A549 (cell line): ENCODE data around the gene RAPGEF6. TPM values are rescaled to one million over a fixed set of nuclear protein-coding genes. Genes with fewer than 3 reads are reported as not detected.

Source experiments
- ATAC-seq, 2 experiments: fragments of 200-7000 bp in 1 of 2; fragments of >200 bp in 1 of 2; cut with Nextera tagmentation in 1 of 2; cut with Tn5 transposase in 1 of 2; 3 replicates each; pipeline versions ENCODE4 v1.8.0 to v1.9.1; 2018 to 2020; ENCODE audit warnings: mild to moderate bottlenecking in 1 of 2, moderate library complexity in 1 of 2
- CTCF ChIA-PET: fragments of 300-600 bp; sonication (Branson Sonifier 250); formaldehyde crosslinking; extraction: SDS; loops from one replicate; lab custom pipeline; 2021; ENCODE audit warnings: antibody characterized with exemption, inconsistent platforms; lab: Yijun Ruan, JAX
- POLR2A ChIA-PET: fragments of 350-600 bp; formaldehyde crosslinking; extraction: SDS; loops from one replicate; lab custom pipeline; 2021; ENCODE audit warnings: antibody characterized with exemption, inconsistent platforms; lab: Yijun Ruan, JAX
- DNase-seq, 2 experiments: peaks; one replicate each; pipeline versions ENCODE4 v3.0.0 to v3.0.0-alpha.2; 2011 to 2016; ENCODE audit warnings: low read depth in 1 of 2, low spot score in 1 of 2
- FAIRE-seq: peaks from 2 replicates; lab custom pipeline; 2011; peaks lifted over from hg19 to GRCh38; lab: Jason Lieb, UNC
- H3K27ac ChIP-seq, 2 experiments: fragments of >200 bp; sonication (Bioruptor Twin); formaldehyde crosslinking; 3 replicates each; pipeline ENCODE4 v1.5.1; 2016 to 2017
- H3K4me1 ChIP-seq: fragments of >200 bp; sonication (Bioruptor Twin); formaldehyde crosslinking; 3 replicates; pipeline ENCODE4 v1.6.1; 2016
- H3K4me2 ChIP-seq: fragments of >200 bp; sonication (Bioruptor Twin); formaldehyde crosslinking; 3 replicates; pipeline ENCODE4 v1.6.1; 2016
- H3K4me3 ChIP-seq: fragments of >200 bp; sonication (Bioruptor Twin); formaldehyde crosslinking; 3 replicates; pipeline ENCODE4 v1.5.1; 2016
- H3K9me3 ChIP-seq: fragments of >200 bp; sonication (Bioruptor Twin); formaldehyde crosslinking; 3 replicates; pipeline ENCODE4 v1.6.1; 2016
- EHF ChIP-seq: fragments of 250-450 bp; sonication (Bioruptor Pico); IDR thresholded peaks from 2 replicates; pipeline ENCODE4 v1.5.0; 2020; ENCODE audit warnings: mild to moderate bottlenecking
- EHMT2 ChIP-seq: fragments of 200-600 bp; sonication (generic); IDR thresholded peaks from 2 replicates; pipeline ENCODE4 v1.6.1; 2016; ENCODE audit warnings: antibody characterized with exemption, low read depth, mild to moderate bottlenecking, moderate library complexity
- HOXA7 ChIP-seq: fragments of 250-450 bp; sonication (Bioruptor Pico); IDR thresholded peaks from 2 replicates; pipeline ENCODE4 v1.5.0; 2020; ENCODE audit warnings: mild to moderate bottlenecking, moderate library complexity
- HOXB13 ChIP-seq: fragments of 250-450 bp; sonication (Bioruptor Pico); IDR thresholded peaks from 2 replicates; pipeline ENCODE4 v1.5.0; 2020; ENCODE audit warnings: low read depth, mild to moderate bottlenecking, moderate library complexity
- JUNB ChIP-seq: fragments of >200 bp; sonication (Bioruptor Twin); formaldehyde crosslinking; IDR thresholded peaks from 2 replicates; pipeline ENCODE4 v1.6.1; 2016
- KDM5A ChIP-seq: fragments of 200-600 bp; sonication (generic); IDR thresholded peaks from 2 replicates; pipeline ENCODE4 v1.6.1; 2016; ENCODE audit warnings: antibody characterized with exemption, mild to moderate bottlenecking
- REST ChIP-seq: fragments of 200-600 bp; sonication (generic); IDR thresholded peaks from 2 replicates; pipeline ENCODE4 v1.6.1; 2016; ENCODE audit warnings: antibody characterized with exemption, mild to moderate bottlenecking, moderate library complexity
- TP53 ChIP-seq: fragments of 250-450 bp; sonication (Bioruptor Pico); IDR thresholded peaks from 2 replicates; pipeline ENCODE4 v1.5.0; 2021; ENCODE audit warnings: mild to moderate bottlenecking, moderate library complexity
- ZFP36 ChIP-seq: fragments of 450-650 bp; IDR thresholded peaks from 2 replicates; pipeline ENCODE4 v1.6.1; 2014; ENCODE audit warnings: borderline replicate concordance; ENCODE audit not compliant: partially characterized antibody
- WGBS: methylation state at CpG from one replicate; pipeline ENCODE4 v1.1.6; 2017; ENCODE audit errors: missing lambda C conversion rate; 5-methylcytosine and 5-hydroxymethylcytosine counted together
- polyA plus RNA-seq, 4 experiments: library from polyadenylated mRNA; depleted of rRNA in 3 of 4; stranded (reverse); fragments of >200 nt; fragmentation: RNase III in 1 of 4; extraction: RNeasy Plus Mini Kit Qiagen cat#74134 plus additional on column Dnase treatment in 1 of 4; gene quantifications; 2 replicates in 3 of 4; 3 replicates in 1 of 4; pipeline ENCODE4 v1.2.3, GENCODE V29; 2011 to 2017
- TF ChIP-seq, protein P1 (sequence below): fragments of 250-450 bp; sonication (Bioruptor Pico); IDR thresholded peaks from 2 replicates; pipeline ENCODE4 v1.5.0; 2021; ENCODE audit warnings: mild to moderate bottlenecking, moderate library complexity, borderline replicate concordance
- TF ChIP-seq, protein P2 (sequence below): IDR thresholded peaks from 2 replicates; pipeline ENCODE4 v1.6.1; 2012; ENCODE audit warnings: low read depth, borderline replicate concordance
- TF ChIP-seq, protein P3 (sequence below): fragments of >200 bp; sonication (Bioruptor Twin); formaldehyde crosslinking; IDR thresholded peaks from 3 replicates; pipeline ENCODE4 v1.6.1; 2016

RAPGEF6 gene
- polyA plus RNA-seq, 2 of the 4 experiments (the other 2 are of a cell fraction), result 5.9 to 15.2 TPM

DNA sequence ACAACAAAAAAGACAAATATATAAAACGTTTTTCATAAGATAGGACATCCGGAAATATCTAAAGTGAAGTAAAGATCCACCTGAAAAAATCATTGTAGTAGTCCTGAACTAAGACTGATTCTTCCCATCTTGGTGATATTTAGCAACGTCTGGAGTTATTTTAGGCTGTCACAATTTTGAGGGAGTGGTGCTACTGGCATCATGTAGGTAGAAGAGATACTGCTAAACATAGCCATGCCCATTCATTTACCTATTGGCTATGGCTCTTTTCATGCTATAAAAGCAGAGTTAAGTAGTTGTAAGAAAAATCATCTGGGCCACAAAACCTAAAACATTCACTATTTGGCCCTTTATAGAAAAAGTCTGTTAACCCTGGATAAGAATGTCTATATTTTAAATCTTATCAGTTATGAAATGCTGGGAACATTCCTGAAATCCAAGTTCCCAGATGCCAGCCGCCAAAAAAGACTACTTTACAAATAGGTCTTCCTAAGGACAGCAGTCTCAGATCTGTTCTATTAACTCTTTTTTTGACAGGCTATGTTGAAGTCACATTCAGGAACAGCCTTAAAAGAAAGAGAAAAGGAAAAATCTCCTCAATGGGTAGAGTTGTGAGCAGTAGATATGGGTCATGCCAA lies 27.0 kb downstream of the RAPGEF6 start:
- Histone ChIP-seq H3K9me3 (no peaks in the 10 kb centered on the region), H3K27ac (no peak overlapping the region), H3K4me3 (no peak overlapping the region), H3K4me2 (no peak overlapping the region), H3K4me1 (peaks cover 21% of the 10 kb centered on the region; the same call in 2 of the 3 replicates)
- no peak for DNase-seq
- ATAC-seq, result no peak
- ChIA-PET CTCF (interaction anchor here (4.1 to 4.3 kb wide), 2 partner anchors 19 kb away, joined by 17 read pairs; no protein-coding TSS in a partner anchor), POLR2A (no interaction called here)
- no peak for TF ChIP-seq HOXB13 (CRISPR knock-in tag)
- TF ChIP-seq ZFP36, result no peak
- TF ChIP-seq, protein P1, sequence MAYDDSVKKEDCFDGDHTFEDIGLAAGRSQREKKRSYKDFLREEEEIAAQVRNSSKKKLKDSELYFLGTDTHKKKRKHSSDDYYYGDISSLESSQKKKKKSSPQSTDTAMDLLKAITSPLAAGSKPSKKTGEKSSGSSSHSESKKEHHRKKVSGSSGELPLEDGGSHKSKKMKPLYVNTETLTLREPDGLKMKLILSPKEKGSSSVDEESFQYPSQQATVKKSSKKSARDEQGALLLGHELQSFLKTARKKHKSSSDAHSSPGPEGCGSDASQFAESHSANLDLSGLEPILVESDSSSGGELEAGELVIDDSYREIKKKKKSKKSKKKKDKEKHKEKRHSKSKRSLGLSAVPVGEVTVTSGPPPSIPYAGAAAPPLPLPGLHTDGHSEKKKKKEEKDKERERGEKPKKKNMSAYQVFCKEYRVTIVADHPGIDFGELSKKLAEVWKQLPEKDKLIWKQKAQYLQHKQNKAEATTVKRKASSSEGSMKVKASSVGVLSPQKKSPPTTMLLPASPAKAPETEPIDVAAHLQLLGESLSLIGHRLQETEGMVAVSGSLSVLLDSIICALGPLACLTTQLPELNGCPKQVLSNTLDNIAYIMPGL (CRISPR knock-in tag), result no peak
- TF ChIP-seq, protein P2, sequence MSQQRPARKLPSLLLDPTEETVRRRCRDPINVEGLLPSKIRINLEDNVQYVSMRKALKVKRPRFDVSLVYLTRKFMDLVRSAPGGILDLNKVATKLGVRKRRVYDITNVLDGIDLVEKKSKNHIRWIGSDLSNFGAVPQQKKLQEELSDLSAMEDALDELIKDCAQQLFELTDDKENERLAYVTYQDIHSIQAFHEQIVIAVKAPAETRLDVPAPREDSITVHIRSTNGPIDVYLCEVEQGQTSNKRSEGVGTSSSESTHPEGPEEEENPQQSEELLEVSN, result no peak
- TF ChIP-seq TP53, result no peak
- TF ChIP-seq, protein P3, sequence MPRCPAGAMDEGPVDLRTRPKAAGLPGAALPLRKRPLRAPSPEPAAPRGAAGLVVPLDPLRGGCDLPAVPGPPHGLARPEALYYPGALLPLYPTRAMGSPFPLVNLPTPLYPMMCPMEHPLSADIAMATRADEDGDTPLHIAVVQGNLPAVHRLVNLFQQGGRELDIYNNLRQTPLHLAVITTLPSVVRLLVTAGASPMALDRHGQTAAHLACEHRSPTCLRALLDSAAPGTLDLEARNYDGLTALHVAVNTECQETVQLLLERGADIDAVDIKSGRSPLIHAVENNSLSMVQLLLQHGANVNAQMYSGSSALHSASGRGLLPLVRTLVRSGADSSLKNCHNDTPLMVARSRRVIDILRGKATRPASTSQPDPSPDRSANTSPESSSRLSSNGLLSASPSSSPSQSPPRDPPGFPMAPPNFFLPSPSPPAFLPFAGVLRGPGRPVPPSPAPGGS, result no peak
- TF ChIP-seq EHF (CRISPR knock-in tag), result no peak
- no peak for TF ChIP-seq HOXA7 (CRISPR knock-in tag)
- TF ChIP-seq KDM5A, result no peak
- no peak for TF ChIP-seq JUNB
- TF ChIP-seq EHMT2, result no peak
- WGBS, result 70% methylated on average over 4 of the region's 4 CpGs
- no peak for FAIRE-seq

- H3K27ac ChIP-seq, result no peak overlapping the region
- no peak for ATAC-seq
- POLR2A ChIA-PET, result no interaction called here
- no peak overlapping the region for H3K4me2 ChIP-seq
- H3K4me3 ChIP-seq, result no peak overlapping the region
- WGBS, result 95% methylated on average over 4 of the region's 4 CpGs
- CTCF ChIA-PET, result interaction anchor here (4.3 kb wide), 1 partner anchor 18 kb away, joined by 17 read pairs; no protein-coding TSS in a partner anchor
- no peak for FAIRE-seq
- TF ChIP-seq EHF (CRISPR knock-in tag), result no peak
- H3K9me3 ChIP-seq, result no peaks in the 10 kb centered on the region
- H3K4me1 ChIP-seq, result peaks cover 21% of the 10 kb centered on the region; the same call in 2 of the 3 replicates
- no peak for DNase-seq
These were observed 27.6 kb downstream of the RAPGEF6 start for GRCh38 chr5:131607418-131607817.

DNA sequence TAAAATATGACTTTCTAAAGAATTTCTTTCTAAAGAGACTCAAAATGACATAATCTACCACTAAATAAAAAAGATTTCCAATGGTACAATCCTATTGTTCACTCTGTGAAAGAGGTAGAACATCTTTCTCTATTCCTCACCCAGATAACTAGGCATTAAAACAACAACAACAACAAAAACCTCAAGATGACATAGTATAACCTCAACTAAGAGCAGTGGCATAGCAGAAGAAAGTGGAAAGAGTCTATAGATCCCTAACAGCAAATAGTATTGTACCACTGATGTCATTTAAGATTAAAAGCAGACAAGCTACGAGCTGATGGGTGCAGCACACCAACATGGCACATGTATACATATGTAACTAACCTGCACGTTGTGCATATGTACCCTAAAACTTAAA lies 29.9 kb downstream of the RAPGEF6 start:
- 89% methylated on average over 2 of the region's 2 CpGs for WGBS

More for the DNA sequence above, 29.9 kb downstream of the RAPGEF6 start:
- TF ChIP-seq, protein P1 (CRISPR knock-in tag), result no peak
- TF ChIP-seq REST, result no peak
- no peak for TF ChIP-seq HOXA7 (CRISPR knock-in tag)
- Histone ChIP-seq H3K9me3 (no peaks in the 10 kb centered on the region), H3K27ac (no peak overlapping the region), H3K4me1 (peaks cover 11% of the 10 kb centered on the region; the same call in 2 of the 3 replicates), H3K4me2 (no peak overlapping the region), H3K4me3 (no peak overlapping the region)
- POLR2A ChIA-PET, result no interaction called here
- ATAC-seq (no peak), FAIRE-seq (no peak), DNase-seq (no peak)
- CTCF ChIA-PET, result interaction anchor here (0.6 to 4.3 kb wide), 4 partner anchors 13 to 403 kb away, joined by 3 to 17 read pairs (median 4); no protein-coding TSS in a partner anchor
